Measurements from ENCODE around the gene RAB1B.

RAB1B gene

DNA sequence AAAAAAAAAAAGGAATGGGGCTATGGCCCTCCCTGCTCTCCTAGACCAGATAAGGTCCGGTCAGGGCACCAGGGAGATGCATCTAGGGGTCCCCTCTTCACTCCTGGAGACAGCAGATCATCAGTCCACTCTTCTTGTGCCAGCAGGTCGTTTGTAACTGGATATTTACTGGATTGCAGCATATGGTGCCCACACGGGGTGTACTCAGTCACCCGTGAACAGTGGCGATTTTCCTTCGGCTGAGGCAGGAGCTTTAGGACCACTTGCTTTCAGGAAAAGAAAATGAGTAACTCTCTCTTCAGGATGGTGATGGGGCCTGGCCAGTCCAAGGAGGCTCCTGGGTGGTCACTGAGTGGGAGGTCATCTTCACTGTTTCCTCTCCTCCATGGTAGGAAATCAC lies 38.3 kb upstream of the RAB1B start:
- Histone ChIP-seq H3K27me3 (ENCODE audit: control insufficient read depth, low read length) (no peaks in the 10 kb centered on the region), H3K27ac (ENCODE audit: low read depth, low read length) (no peak overlapping the region), H3K79me2 (ENCODE audit: control insufficient read depth, low read length) (no peaks in the 10 kb centered on the region), H3K4me1 (ENCODE audit: control insufficient read depth, low read length) (no peaks in the 10 kb centered on the region), H3K9me2 (replicated peaks; ENCODE audit: control insufficient read depth, low read length) (no peaks in the 10 kb centered on the region), H3K36me3 (ENCODE audit: control insufficient read depth, low read length) (peaks cover 36% of the 10 kb centered on the region), H3F3A (ENCODE audit: control insufficient read depth, insufficient read depth) (no peaks in the 10 kb centered on the region; the same call in 1 of the 2 replicates), H3K4me2 (ENCODE audit: low read length) (no peak overlapping the region), H3K4me3 (ENCODE audit: low read length) (no peak overlapping the region), H3K9me3 (ENCODE audit: control insufficient read depth, insufficient read depth, low read length) (no peaks in the 10 kb centered on the region), H4K20me1 (ENCODE audit: control insufficient read depth, insufficient read depth, low read depth, low read length) (no peaks in the 10 kb centered on the region)
- TF ChIP-seq CTCF (IDR thresholded peaks at IDR 0.05; ENCODE audit: low read depth, low read length, poor library complexity, severe bottlenecking) (no peak), EZH2phosphoT487 (IDR thresholded peaks at IDR 0.05; ENCODE audit: borderline replicate concordance, low read length) (no peak)

- H3K36me3 ChIP-seq (ENCODE audit: control insufficient read depth, low read length), result peaks cover 37% of the 10 kb centered on the region
- no peaks in the 10 kb centered on the region for H3K9me2 ChIP-seq (replicated peaks; ENCODE audit: control insufficient read depth, low read length)
- no peaks in the 10 kb centered on the region for H3K4me1 ChIP-seq (ENCODE audit: control insufficient read depth, low read length)
- H3K27ac ChIP-seq (ENCODE audit: low read depth, low read length), result no peak overlapping the region
- TF ChIP-seq EZH2phosphoT487 (IDR thresholded peaks at IDR 0.05; ENCODE audit: borderline replicate concordance, low read length) (no peak), CTCF (IDR thresholded peaks at IDR 0.05; ENCODE audit: low read depth, low read length, poor library complexity, severe bottlenecking) (no peak)
- H3K79me2 ChIP-seq (ENCODE audit: control insufficient read depth, low read length), result no peaks in the 10 kb centered on the region
- no peaks in the 10 kb centered on the region for H3K27me3 ChIP-seq (ENCODE audit: control insufficient read depth, low read length)
- H3F3A ChIP-seq (ENCODE audit: control insufficient read depth, insufficient read depth), result no peaks in the 10 kb centered on the region; the same call in 1 of the 2 replicates
- no peak overlapping the region for H3K4me2 ChIP-seq (ENCODE audit: low read length)
- H4K20me1 ChIP-seq (ENCODE audit: control insufficient read depth, insufficient read depth, low read depth, low read length), result no peaks in the 10 kb centered on the region
- H3K4me3 ChIP-seq (ENCODE audit: low read length), result no peak overlapping the region
- H3K9me3 ChIP-seq (ENCODE audit: control insufficient read depth, insufficient read depth, low read length), result no peaks in the 10 kb centered on the region
Observed at GRCh38 chr11:66230978-66231377, 37.5 kb upstream of the RAB1B start.

- no peaks in the 10 kb centered on the region for H4K20me1 ChIP-seq (ENCODE audit: control insufficient read depth, insufficient read depth, low read depth, low read length)
- TF ChIP-seq CTCF (IDR thresholded peaks at IDR 0.05; ENCODE audit: low read depth, low read length, poor library complexity, severe bottlenecking), result no peak
- no peaks in the 10 kb centered on the region for H3K4me1 ChIP-seq (ENCODE audit: control insufficient read depth, low read length)
- peaks cover 41% of the 10 kb centered on the region for H3K36me3 ChIP-seq (ENCODE audit: control insufficient read depth, low read length)
- H3K4me3 ChIP-seq (ENCODE audit: low read length), result no peak overlapping the region
- no peak overlapping the region for H3K27ac ChIP-seq (ENCODE audit: low read depth, low read length)
- H3K9me2 ChIP-seq (replicated peaks; ENCODE audit: control insufficient read depth, low read length), result no peaks in the 10 kb centered on the region
- no peaks in the 10 kb centered on the region; the same call in 1 of the 2 replicates for H3F3A ChIP-seq (ENCODE audit: control insufficient read depth, insufficient read depth)
- H3K4me2 ChIP-seq (ENCODE audit: low read length), result no peak overlapping the region
- no peaks in the 10 kb centered on the region for H3K9me3 ChIP-seq (ENCODE audit: control insufficient read depth, insufficient read depth, low read length)
- no peaks in the 10 kb centered on the region for H3K79me2 ChIP-seq (ENCODE audit: control insufficient read depth, low read length)
- H3K27me3 ChIP-seq (ENCODE audit: control insufficient read depth, low read length), result no peaks in the 10 kb centered on the region
Observed at GRCh38 chr11:66231561-66231960, 36.9 kb upstream of the RAB1B start.

- no peaks in the 10 kb centered on the region for H3K9me2 ChIP-seq (replicated peaks; ENCODE audit: control insufficient read depth, low read length)
- H3K27me3 ChIP-seq (ENCODE audit: control insufficient read depth, low read length), result no peaks in the 10 kb centered on the region
- no peaks in the 10 kb centered on the region for H4K20me1 ChIP-seq (ENCODE audit: control insufficient read depth, insufficient read depth, low read depth, low read length)
- no peaks in the 10 kb centered on the region for H3K79me2 ChIP-seq (ENCODE audit: control insufficient read depth, low read length)
- no peaks in the 10 kb centered on the region for H3K9me3 ChIP-seq (ENCODE audit: control insufficient read depth, insufficient read depth, low read length)
- H3K4me2 ChIP-seq (ENCODE audit: low read length), result no peak overlapping the region
- H3K27ac ChIP-seq (ENCODE audit: low read depth, low read length), result no peak overlapping the region
- H3K36me3 ChIP-seq (ENCODE audit: control insufficient read depth, low read length), result peaks cover 36% of the 10 kb centered on the region
- TF ChIP-seq EZH2phosphoT487 (IDR thresholded peaks at IDR 0.05; ENCODE audit: borderline replicate concordance, low read length) (no peak), CTCF (IDR thresholded peaks at IDR 0.05; ENCODE audit: low read depth, low read length, poor library complexity, severe bottlenecking) (no peak)
- no peaks in the 10 kb centered on the region for H3K4me1 ChIP-seq (ENCODE audit: control insufficient read depth, low read length)
- H3F3A ChIP-seq (ENCODE audit: control insufficient read depth, insufficient read depth), result no peaks in the 10 kb centered on the region; the same call in 1 of the 2 replicates
- no peak overlapping the region for H3K4me3 ChIP-seq (ENCODE audit: low read length)
Observed at GRCh38 chr11:66232769-66233168, 35.7 kb upstream of the RAB1B start.

Measured in DOHH2 (cell line).